ENCODE measurements around the gene PSME1. TPM values are rescaled to one million over a fixed set of nuclear protein-coding genes. Genes with fewer than 3 reads are reported as not detected.

Gene PSME1
- total and polyA plus RNA-seq, 2 of the 13 experiments (the other 11 are each of a cell fraction or from before 2014, with no cell fraction given): 159 to 608 TPM

DNA sequence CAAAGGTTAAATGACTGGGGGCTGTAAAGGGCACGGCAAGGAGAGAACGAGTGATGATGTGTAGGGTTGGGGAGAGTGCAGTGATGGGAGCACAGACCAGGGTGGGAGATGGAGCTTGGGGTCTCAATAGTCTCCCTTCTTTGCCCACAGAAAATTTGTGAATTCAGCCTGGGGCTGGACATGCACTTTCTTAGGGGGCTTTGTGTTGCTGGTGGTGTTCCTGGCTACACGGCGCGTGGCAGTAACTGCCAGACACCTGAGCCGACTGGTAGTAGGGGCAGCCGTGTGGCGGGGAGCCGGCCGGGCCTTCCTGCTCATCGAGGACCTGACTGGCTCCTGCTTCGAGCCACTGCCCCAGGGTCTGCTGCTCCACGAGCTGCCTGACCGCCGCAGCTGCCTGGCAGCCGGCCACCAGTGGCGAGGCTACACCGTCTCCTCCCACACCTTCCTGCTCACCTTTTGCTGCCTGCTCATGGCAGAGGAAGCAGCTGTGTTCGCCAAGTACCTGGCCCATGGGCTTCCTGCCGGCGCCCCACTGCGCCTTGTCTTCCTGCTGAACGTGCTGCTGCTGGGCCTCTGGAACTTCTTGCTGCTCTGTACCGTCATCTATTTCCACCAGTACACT, 3.8 kb upstream of the PSME1 start (continued):
- TF ChIP-seq, protein P1, sequence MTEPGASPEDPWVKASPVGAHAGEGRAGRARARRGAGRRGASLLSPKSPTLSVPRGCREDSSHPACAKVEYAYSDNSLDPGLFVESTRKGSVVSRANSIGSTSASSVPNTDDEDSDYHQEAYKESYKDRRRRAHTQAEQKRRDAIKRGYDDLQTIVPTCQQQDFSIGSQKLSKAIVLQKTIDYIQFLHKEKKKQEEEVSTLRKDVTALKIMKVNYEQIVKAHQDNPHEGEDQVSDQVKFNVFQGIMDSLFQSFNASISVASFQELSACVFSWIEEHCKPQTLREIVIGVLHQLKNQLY (CRISPR knock-in tag; IDR thresholded peaks at IDR 0.05): no peak
- TF ChIP-seq ZNF138 (CRISPR knock-in tag; IDR thresholded peaks at IDR 0.05; ENCODE audit: low read depth): no peak
- TF ChIP-seq GLI4 (CRISPR knock-in tag; IDR thresholded peaks at IDR 0.05; ENCODE audit: borderline replicate concordance): no peak
- TF ChIP-seq, protein P2, sequence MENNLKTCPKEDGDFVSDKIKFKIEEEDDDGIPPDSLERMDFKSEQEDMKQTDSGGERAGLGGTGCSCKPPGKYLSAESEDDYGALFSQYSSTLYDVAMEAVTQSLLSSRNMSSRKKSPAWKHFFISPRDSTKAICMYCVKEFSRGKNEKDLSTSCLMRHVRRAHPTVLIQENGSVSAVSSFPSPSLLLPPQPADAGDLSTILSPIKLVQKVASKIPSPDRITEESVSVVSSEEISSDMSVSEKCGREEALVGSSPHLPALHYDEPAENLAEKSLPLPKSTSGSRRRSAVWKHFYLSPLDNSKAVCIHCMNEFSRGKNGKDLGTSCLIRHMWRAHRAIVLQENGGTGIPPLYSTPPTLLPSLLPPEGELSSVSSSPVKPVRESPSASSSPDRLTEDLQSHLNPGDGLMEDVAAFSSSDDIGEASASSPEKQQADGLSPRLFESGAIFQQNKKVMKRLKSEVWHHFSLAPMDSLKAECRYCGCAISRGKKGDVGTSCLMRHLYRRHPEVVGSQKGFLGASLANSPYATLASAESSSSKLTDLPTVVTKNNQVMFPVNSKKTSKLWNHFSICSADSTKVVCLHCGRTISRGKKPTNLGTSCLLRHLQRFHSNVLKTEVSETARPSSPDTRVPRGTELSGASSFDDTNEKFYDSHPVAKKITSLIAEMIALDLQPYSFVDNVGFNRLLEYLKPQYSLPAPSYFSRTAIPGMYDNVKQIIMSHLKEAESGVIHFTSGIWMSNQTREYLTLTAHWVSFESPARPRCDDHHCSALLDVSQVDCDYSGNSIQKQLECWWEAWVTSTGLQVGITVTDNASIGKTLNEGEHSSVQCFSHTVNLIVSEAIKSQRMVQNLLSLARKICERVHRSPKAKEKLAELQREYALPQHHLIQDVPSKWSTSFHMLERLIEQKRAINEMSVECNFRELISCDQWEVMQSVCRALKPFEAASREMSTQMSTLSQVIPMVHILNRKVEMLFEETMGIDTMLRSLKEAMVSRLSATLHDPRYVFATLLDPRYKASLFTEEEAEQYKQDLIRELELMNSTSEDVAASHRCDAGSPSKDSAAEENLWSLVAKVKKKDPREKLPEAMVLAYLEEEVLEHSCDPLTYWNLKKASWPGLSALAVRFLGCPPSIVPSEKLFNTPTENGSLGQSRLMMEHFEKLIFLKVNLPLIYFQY (CRISPR knock-in tag; IDR thresholded peaks at IDR 0.05; ENCODE audit: borderline replicate concordance): no peak
- peak; percentile 71; the same call in 1 of the 2 replicates for TF ChIP-seq ZNF768 (CRISPR knock-in tag; IDR thresholded peaks at IDR 0.05)
- no peak for TF ChIP-seq ZNF333 (CRISPR knock-in tag; IDR thresholded peaks at IDR 0.05; ENCODE audit: borderline replicate concordance)
- peak; percentile 88; the same call in 1 of the 2 replicates for TF ChIP-seq KLF13 (CRISPR knock-in tag; IDR thresholded peaks at IDR 0.05)
- TF ChIP-seq, protein P3, sequence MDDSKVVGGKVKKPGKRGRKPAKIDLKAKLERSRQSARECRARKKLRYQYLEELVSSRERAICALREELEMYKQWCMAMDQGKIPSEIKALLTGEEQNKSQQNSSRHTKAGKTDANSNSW (CRISPR knock-in tag; IDR thresholded peaks at IDR 0.05; ENCODE audit: borderline replicate concordance): no peak
- no peak for TF ChIP-seq ZNF382 (CRISPR knock-in tag; IDR thresholded peaks at IDR 0.05; ENCODE audit: borderline replicate concordance)
- TF ChIP-seq KLF11 (CRISPR knock-in tag; IDR thresholded peaks at IDR 0.05): no peak
- TF ChIP-seq, protein P4, sequence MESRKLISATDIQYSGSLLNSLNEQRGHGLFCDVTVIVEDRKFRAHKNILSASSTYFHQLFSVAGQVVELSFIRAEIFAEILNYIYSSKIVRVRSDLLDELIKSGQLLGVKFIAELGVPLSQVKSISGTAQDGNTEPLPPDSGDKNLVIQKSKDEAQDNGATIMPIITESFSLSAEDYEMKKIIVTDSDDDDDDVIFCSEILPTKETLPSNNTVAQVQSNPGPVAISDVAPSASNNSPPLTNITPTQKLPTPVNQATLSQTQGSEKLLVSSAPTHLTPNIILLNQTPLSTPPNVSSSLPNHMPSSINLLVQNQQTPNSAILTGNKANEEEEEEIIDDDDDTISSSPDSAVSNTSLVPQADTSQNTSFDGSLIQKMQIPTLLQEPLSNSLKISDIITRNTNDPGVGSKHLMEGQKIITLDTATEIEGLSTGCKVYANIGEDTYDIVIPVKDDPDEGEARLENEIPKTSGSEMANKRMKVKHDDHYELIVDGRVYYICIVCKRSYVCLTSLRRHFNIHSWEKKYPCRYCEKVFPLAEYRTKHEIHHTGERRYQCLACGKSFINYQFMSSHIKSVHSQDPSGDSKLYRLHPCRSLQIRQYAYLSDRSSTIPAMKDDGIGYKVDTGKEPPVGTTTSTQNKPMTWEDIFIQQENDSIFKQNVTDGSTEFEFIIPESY (CRISPR knock-in tag; IDR thresholded peaks at IDR 0.05): peak; percentile 70
- TF ChIP-seq, protein P5, sequence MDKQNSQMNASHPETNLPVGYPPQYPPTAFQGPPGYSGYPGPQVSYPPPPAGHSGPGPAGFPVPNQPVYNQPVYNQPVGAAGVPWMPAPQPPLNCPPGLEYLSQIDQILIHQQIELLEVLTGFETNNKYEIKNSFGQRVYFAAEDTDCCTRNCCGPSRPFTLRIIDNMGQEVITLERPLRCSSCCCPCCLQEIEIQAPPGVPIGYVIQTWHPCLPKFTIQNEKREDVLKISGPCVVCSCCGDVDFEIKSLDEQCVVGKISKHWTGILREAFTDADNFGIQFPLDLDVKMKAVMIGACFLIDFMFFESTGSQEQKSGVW (CRISPR knock-in tag; IDR thresholded peaks at IDR 0.05; ENCODE audit: borderline replicate concordance): no peak
- TF ChIP-seq, protein P6, sequence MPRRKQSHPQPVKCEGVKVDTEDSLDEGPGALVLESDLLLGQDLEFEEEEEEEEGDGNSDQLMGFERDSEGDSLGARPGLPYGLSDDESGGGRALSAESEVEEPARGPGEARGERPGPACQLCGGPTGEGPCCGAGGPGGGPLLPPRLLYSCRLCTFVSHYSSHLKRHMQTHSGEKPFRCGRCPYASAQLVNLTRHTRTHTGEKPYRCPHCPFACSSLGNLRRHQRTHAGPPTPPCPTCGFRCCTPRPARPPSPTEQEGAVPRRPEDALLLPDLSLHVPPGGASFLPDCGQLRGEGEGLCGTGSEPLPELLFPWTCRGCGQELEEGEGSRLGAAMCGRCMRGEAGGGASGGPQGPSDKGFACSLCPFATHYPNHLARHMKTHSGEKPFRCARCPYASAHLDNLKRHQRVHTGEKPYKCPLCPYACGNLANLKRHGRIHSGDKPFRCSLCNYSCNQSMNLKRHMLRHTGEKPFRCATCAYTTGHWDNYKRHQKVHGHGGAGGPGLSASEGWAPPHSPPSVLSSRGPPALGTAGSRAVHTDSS (CRISPR knock-in tag; conservative IDR thresholded peaks at IDR 0.05): 0 out of 2 replicates have a peak, but pooled peaks have one; percentile 53
- TF ChIP-seq ZNF256 (CRISPR knock-in tag; conservative IDR thresholded peaks at IDR 0.05): 0 out of 2 replicates have a peak, but pooled peaks have one; percentile 42

Data from HepG2 (cell line).